Activated CD8-positive, alpha-beta memory T cell treated with anti-CD3 and anti-CD28 coated beads for 24 hours (primary cell): ENCODE measurements around the gene MAPK7.

Experiments
- DNase-seq: peaks from one replicate; pipeline ENCODE4 v3.0.0-alpha.2; 2020

MAPK7 gene

DNA sequence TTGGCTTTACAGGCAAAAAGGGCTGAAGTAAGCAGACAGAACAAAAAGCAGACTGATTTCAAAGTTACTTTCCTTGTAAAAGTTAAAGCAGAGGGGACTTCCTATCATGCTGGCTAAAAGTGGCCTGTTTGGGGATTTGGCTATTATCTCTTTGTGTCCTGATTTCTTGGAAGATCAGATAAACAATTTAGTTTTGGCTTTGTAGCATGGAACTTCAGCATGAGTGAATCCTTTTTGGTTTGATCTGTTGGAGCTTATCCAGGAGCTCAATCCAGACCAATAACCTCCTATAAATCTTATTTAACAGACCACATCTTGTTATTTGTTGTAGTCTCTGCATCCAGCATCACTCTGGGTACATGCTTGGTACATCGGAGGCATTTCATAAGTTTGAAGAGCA lies 23.9 kb downstream of the MAPK7 start:
- no peak for DNase-seq

- DNase-seq, result no peak
Observed at GRCh38 chr17:19403021-19403420, 24.7 kb downstream of the MAPK7 start.

DNA sequence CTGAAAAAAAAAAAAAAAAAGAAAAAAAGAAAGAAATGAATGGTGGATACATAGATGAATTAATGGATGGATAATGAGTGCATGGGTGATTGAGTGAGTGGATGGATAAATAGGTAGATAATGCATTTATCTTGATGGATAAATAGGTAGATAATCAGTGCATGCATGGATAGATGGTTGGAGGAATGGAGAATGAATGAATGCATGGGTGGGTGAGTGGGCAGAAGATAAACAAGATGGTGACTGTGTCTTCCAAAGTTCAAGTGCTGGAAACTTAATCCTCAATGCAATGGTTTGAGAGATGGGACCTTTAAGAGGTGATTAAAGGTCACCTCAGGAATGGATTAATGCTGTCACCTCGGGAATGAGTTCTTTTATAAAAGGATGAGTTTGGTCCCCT lies 26.0 kb downstream of the MAPK7 start:
- no peak for DNase-seq

- no peak for DNase-seq
Observed at GRCh38 chr17:19405114-19405513, 26.8 kb downstream of the MAPK7 start.

GRCh38 chr17:19407601-19408345 lies 29.5 kb downstream of the MAPK7 start:
- no peak for DNase-seq

DNA sequence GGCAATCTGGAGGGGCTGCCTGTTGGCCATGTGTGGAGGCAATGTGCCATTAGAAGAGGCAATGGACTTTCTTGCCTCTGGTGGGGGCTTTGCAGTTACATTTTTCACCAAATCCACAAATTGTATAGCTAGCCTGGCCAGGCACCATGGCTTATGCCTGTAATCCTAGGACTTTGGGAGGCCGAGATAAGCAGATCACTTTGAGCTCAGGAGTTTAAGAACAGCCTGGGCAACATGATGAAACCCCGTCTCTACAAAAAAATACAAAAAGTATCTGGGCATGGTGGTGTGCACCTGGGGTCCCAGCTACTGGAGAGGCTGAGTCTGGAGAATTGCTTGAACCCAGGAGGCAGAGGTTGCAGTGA lies 30.0 kb downstream of the MAPK7 start:
- no peak for DNase-seq

DNA sequence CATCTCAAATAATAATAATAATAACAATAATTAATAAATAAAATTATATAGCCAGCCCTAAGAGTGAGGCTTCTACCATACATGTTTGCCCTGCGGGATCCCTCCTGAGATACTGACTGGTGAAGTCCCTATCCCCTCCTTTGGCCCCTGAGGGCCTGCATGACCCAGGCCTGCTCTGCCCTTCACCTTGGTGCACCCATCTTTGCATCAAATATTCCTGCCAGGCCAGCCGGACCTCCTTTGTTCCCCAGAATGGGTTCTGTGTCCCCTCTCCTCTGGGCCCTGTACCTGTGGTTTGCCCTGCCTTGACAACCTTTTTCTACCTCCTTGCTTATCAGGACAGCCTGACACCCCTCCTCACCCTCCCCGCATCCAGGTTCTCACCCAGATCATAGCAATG lies 30.8 kb downstream of the MAPK7 start:
- no peak for DNase-seq

DNA sequence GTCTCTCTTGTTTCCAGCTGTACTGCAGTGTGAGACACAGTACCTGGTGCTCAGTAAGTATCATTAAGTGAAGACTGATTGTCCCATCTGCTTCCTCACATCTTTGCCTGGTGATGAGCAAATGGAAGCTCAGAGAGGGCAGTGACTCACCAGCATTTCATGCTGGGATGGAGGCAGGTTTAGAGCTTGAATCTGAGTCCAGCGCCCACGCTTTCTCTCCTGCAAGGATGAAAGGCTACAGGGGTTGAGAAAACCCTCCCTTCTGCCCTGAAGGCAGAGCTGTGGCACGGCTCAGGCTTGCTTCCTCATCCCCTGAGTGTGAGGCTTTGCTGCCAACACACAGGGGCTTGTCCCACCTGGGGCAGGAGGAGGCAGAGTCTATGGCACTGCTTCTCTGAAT lies 31.2 kb downstream of the MAPK7 start:
- no peak for DNase-seq

DNA sequence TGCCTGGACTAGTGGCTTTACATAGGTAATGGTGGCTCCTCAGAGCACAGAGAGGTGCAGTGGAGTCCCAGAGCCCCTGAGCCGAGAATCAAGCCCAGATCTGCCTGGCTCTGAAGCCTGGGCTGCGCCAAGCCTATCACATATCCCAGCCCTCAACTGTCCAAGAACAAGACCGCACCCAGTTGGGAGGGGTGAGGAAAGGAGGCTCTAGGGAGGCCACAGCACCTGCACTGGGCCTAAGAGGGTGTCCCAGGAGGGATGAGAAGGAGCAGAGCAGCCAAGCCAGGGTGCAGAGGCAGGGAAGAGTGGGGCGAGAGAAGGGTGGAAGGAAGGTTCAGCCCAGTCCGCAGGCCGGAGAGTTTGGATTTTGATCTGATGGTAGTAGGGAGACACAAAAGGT lies 31.8 kb downstream of the MAPK7 start:
- DNase-seq, result no peak

DNA sequence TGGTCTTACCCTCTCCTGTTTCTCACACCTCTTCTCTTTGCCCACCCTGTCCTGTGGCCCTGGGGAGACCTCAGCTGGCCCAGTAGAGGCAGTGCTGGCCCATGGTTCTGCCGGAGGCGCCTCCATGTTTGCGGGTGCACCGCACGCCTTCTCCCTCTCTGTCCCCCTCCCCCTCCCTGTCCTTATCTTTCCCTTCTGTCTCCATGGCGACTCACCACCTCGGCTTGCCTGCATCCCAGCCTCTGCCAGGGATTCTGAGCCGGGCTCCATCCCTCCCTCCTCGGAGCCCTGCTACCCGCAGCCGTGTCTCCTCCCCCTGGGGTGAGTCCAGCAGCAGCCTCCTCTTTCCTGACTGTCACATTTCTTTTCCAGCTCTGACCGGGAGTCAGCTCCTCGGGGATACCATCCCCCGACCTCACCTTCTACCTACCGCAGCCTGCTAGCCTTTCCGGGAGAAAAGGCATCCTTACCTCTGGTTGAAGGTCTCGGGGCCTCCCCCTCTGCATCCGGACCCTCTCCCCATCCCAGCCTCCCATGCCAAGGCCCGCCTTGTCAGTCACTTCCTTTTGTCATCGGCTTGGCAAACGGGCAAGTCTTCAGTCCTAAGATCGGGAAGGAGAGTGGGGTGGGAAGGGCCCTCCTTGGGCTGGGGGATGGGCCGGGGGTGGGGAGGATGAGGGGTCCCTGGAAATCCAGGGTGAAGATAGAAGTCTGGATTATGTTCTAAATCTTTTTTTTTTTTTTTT lies 32.8 kb downstream of the MAPK7 start, which contains the start of gene RNF112:
Gene RNF112, plus strand, starts transcription at position 358 of the 746 bp plus-strand sequence. Its CDS starts 177 bp downstream, at position 535.
- DNase-seq, result no peak

DNA sequence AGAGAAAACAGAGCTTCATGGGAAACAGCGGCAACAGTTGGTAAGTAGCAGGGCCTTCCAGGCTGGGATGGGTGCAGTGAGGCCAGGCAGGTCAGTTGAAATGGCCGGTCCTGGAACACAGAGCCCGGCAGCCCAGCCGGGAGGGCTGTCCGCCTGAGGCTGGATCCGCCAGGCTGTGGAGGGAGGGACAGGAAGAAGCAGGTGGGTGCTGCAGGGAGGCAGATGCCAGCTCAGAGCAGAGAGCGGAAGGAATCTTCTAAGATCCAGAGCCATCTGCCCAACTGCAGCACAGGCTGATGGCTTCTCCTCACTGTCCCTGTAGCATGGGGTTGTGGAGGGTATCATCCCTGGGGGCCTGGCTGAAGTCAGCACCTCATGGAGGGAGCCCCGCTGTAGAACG lies 33.3 kb downstream of the MAPK7 start:
- no peak for DNase-seq

- DNase-seq, result no peak
Observed at GRCh38 chr17:19412510-19412909, 34.2 kb downstream of the MAPK7 start.

DNA sequence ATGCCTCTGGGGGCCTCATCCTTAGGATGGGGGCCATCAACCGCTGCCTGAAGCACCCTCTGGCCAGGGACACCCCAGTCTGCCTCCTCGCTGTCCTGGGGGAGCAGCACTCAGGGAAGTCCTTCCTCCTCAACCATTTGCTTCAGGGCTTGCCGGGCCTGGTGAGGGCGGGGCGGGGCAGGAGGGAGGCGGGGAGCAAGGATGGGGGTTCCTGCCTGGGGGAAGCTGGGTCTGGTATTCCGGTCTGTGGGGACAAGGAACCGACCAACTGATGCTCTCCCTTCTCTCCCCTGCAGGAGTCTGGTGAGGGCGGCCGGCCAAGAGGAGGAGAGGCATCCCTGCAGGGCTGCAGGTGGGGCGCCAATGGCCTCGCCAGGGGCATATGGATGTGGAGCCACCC lies 34.7 kb downstream of the MAPK7 start:
- no peak for DNase-seq

DNA sequence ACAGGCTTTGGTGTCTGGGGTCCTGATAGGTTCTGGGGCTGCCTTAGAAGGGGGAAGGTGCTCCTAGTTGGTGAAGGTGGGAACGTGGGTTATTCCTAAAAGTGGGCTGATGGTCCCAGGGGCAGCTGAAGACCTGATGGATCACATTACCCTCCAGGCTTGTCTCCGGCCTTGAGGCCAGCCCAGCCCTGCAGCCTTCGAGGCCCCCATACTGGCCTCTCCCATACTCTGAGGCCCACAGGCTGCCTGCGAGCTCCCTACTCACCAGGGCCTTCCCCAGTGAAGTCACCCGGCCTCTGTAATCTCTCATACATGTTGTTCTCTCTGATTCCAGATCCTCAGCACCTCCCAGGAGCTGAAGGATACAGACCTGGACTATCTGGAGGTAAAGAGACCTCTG lies 35.5 kb downstream of the MAPK7 start:
- no peak for DNase-seq

DNA sequence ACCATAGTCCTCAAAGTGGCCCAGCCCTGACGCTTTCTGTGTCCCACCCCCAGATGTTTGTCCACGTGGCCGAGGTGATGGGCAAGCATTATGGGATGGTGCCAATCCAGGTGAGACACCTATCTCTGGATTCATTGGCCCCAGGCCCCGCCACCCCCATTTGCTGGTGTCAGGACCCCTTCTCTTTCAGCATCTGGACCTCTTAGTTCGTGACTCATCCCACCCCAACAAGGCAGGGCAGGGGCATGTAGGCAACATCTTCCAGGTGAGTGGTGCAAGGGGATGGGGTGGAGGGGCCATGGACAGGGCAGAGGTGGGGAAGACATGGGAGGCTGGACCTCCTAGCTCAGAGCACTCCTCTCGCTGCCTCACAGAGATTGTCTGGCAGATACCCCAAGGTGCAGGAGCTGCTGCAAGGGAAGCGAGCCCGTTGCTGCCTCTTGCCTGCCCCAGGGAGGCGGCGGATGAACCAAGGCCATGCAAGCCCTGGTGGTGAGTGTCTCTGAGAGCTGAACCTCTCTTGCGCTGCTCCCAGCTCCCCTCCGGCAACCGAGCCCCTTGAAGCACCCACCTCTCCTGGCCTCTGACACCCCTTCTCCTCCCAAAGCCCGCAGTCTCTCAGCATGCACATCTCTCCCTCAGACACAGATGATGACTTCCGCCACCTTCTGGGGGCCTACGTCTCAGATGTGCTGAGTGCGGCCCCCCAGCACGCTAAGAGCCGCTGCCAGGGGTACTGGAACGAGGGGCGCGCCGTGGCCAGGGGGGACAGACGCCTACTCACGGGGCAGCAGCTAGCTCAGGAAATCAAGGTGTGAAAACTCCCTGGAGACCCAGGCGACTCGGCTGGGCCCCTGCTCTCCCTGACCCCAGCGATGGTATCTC lies 36.3 kb downstream of the MAPK7 start:
- no peak for DNase-seq

- DNase-seq, result no peak
Observed at GRCh38 chr17:19415311-19415710, 37.0 kb downstream of the MAPK7 start.

GRCh38 chr17:19415806-19416775 lies 37.8 kb downstream of the MAPK7 start:
- DNase-seq, result no peak

GRCh38 chr17:19417611-19418010 lies 39.3 kb downstream of the MAPK7 start:
- no peak for DNase-seq

- DNase-seq, result no peak
Observed at GRCh38 chr17:19418251-19418992, 40.1 kb downstream of the MAPK7 start.

- DNase-seq, result no peak
Observed at GRCh38 chr17:19421219-19421618, 42.9 kb downstream of the MAPK7 start.

DNA sequence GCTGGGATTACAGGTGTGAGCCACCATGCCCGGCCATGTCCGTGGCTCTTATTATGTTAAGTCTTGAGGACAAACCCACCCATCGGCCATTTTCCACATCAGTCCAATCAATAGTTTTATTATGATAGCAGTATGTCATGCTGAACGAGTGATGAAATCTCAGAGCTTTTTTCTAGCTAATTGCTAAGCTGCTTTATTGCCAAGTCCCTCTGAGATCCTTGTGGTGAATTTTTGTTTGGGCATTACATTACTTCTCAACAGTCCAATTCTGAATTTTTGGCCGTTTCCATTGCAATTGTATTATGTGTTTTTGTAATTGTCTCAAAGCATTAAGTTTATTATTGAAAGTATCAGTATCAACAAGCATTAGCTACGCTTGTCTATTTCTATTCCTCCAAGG lies 43.6 kb downstream of the MAPK7 start:
- DNase-seq, result no peak
